ENCODE results near the gene SMG9.
A peak's percentile ranks its signal among the peaks of the same experiment; 100 is the strongest.

SMG9 gene

DNA sequence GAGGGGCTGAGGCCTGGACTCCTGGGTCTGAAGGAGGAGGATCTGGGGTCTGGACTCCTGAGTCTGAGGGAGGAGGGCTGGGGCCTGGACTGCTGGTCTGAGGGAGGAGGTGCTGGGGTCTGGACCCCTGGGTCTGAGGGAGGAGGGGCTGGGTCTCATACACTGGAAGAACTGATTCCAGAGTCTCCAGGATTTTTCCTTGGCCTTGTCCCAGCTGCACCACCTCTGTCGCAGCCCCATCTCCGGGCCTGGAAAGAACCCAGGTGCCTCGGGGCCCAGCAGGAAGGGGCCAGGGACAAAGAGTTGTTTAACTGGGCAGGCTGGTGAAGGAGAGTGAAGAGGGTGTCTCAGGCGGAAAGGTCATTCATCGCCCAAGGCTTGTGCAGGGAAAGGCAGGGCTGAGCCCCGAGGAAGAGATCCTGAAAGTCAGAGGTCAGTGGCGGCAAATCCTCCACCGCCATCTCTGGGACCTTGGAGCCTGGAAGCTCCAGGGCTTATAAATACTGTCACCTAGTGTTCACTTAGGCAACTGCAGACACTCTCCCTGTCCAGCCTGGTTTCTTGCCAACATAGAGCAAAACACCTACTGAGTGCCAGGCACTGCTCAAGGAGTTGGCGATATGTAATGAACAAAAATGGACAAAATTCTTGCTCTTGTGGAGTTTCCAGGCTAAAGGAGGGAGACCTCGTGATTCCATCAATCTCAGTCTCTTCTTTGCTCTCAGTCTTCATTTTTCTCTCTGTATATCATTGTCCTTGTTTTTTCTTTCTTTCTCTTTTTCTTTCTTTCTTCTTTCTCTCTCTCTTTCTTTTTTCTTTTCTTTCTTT, 30.4 kb upstream of the SMG9 start (continued):
- TF ChIP-seq, protein P1, sequence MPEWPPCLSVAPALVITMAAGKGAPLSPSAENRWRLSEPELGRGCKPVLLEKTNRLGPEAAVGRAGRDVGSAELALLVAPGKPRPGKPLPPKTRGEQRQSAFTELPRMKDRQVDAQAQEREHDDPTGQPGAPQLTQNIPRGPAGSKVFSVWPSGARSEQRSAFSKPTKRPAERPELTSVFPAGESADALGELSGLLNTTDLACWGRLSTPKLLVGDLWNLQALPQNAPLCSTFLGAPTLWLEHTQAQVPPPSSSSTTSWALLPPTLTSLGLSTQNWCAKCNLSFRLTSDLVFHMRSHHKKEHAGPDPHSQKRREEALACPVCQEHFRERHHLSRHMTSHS (tag by site-specific recombination; IDR thresholded peaks at IDR 0.05), result no peak
- no peak for TF ChIP-seq ZNF837 (tag by site-specific recombination; IDR thresholded peaks at IDR 0.05)
- TF ChIP-seq ZNF558 (tag by site-specific recombination; IDR thresholded peaks at IDR 0.05), result peak; percentile 50; the same call in 1 of the 2 replicates
- no peak for TF ChIP-seq ZNF670 (tag by site-specific recombination; IDR thresholded peaks at IDR 0.05; ENCODE audit: low read depth)
- TF ChIP-seq ZNF571 (tag by site-specific recombination; IDR thresholded peaks at IDR 0.05), result no peak
- 0 out of 2 replicates have a peak, but pooled peaks have one; percentile 31 for TF ChIP-seq ZBTB7A (tag by site-specific recombination; IDR thresholded peaks at IDR 0.05; ENCODE audit: low read depth)
- no peak for TF ChIP-seq PRDM6 (tag by site-specific recombination; IDR thresholded peaks at IDR 0.05)
- peak; percentile 74 for TF ChIP-seq BCL11B (tag by site-specific recombination; IDR thresholded peaks at IDR 0.05; ENCODE audit: low read depth)
- no peak for TF ChIP-seq ZNF37A (tag by site-specific recombination; IDR thresholded peaks at IDR 0.05)
- TF ChIP-seq ZNF530 (tag by site-specific recombination; IDR thresholded peaks at IDR 0.05; ENCODE audit: low read depth), result no peak
- TF ChIP-seq, protein P2, sequence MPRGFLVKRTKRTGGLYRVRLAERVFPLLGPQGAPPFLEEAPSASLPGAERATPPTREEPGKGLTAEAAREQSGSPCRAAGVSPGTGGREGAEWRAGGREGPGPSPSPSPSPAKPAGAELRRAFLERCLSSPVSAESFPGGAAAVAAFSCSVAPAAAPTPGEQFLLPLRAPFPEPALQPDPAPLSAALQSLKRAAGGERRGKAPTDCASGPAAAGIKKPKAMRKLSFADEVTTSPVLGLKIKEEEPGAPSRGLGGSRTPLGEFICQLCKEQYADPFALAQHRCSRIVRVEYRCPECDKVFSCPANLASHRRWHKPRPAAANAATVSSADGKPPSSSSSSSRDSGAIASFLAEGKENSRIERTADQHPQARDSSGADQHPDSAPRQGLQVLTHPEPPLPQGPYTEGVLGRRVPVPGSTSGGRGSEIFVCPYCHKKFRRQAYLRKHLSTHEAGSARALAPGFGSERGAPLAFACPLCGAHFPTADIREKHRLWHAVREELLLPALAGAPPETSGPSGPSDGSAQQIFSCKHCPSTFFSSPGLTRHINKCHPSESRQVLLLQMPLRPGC (tag by site-specific recombination; IDR thresholded peaks at IDR 0.05), result no peak
- TF ChIP-seq ZSCAN23 (tag by site-specific recombination; IDR thresholded peaks at IDR 0.05), result no peak; the same call in 1 of the 2 replicates
- no peak for TF ChIP-seq ZFP41 (tag by site-specific recombination; IDR thresholded peaks at IDR 0.05; ENCODE audit: borderline replicate concordance)
- TF ChIP-seq ZNF501 (tag by site-specific recombination; IDR thresholded peaks at IDR 0.05), result peak; percentile 73; the same call in 1 of the 2 replicates
- TF ChIP-seq OVOL3 (tag by site-specific recombination; IDR thresholded peaks at IDR 0.05), result no peak
- peak; percentile 96 for TF ChIP-seq IKZF3 (tag by site-specific recombination; IDR thresholded peaks at IDR 0.05)
- TF ChIP-seq ZNF626 (tag by site-specific recombination; IDR thresholded peaks at IDR 0.05), result no peak
- no peak for TF ChIP-seq ZNF266 (tag by site-specific recombination; IDR thresholded peaks at IDR 0.05; ENCODE audit: low read depth)
- TF ChIP-seq ZNF521 (tag by site-specific recombination; IDR thresholded peaks at IDR 0.05), result no peak
- no peak for TF ChIP-seq ZNF19 (tag by site-specific recombination; IDR thresholded peaks at IDR 0.05; ENCODE audit: low read depth)
- TF ChIP-seq, protein P3, sequence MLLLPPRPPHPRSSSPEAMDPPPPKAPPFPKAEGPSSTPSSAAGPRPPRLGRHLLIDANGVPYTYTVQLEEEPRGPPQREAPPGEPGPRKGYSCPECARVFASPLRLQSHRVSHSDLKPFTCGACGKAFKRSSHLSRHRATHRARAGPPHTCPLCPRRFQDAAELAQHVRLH (tag by site-specific recombination; IDR thresholded peaks at IDR 0.05), result 0 out of 2 replicates have a peak, but pooled peaks have one; percentile 32
- TF ChIP-seq ZNF529 (tag by site-specific recombination; IDR thresholded peaks at IDR 0.05; ENCODE audit: insufficient replicate concordance), result no peak
- no peak for TF ChIP-seq ZNF843 (tag by site-specific recombination; IDR thresholded peaks at IDR 0.05)
- TF ChIP-seq, protein P4, sequence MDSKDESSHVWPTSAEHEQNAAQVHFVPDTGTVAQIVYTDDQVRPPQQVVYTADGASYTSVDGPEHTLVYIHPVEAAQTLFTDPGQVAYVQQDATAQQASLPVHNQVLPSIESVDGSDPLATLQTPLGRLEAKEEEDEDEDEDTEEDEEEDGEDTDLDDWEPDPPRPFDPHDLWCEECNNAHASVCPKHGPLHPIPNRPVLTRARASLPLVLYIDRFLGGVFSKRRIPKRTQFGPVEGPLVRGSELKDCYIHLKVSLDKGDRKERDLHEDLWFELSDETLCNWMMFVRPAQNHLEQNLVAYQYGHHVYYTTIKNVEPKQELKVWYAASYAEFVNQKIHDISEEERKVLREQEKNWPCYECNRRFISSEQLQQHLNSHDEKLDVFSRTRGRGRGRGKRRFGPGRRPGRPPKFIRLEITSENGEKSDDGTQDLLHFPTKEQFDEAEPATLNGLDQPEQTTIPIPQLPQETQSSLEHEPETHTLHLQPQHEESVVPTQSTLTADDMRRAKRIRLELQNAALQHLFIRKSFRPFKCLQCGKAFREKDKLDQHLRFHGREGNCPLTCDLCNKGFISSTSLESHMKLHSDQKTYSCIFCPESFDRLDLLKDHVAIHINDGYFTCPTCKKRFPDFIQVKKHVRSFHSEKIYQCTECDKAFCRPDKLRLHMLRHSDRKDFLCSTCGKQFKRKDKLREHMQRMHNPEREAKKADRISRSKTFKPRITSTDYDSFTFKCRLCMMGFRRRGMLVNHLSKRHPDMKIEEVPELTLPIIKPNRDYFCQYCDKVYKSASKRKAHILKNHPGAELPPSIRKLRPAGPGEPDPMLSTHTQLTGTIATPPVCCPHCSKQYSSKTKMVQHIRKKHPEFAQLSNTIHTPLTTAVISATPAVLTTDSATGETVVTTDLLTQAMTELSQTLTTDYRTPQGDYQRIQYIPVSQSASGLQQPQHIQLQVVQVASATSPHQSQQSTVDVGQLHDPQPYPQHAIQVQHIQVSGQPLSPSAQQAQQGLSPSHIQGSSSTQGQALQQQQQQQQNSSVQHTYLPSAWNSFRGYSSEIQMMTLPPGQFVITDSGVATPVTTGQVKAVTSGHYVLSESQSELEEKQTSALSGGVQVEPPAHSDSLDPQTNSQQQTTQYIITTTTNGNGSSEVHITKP (tag by site-specific recombination; IDR thresholded peaks at IDR 0.05), result 0 out of 2 replicates have a peak, but pooled peaks have one; percentile 16
- TF ChIP-seq, protein P5, sequence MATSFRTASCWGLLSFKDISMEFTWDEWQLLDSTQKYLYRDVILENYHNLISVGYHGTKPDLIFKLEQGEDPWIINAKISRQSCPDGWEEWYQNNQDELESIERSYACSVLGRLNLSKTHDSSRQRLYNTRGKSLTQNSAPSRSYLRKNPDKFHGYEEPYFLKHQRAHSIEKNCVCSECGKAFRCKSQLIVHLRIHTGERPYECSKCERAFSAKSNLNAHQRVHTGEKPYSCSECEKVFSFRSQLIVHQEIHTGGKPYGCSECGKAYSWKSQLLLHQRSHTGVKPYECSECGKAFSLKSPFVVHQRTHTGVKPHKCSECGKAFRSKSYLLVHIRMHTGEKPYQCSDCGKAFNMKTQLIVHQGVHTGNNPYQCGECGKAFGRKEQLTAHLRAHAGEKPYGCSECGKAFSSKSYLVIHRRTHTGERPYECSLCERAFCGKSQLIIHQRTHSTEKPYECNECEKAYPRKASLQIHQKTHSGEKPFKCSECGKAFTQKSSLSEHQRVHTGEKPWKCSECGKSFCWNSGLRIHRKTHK (tag by site-specific recombination; IDR thresholded peaks at IDR 0.05), result no peak
- no peak for TF ChIP-seq TRIM28 (IDR thresholded peaks at IDR 0.05; ENCODE audit: borderline replicate concordance, low read length)
